SK-N-SH (cell line): Measurements from ENCODE around the gene ADORA3. TPM values are rescaled to one million over a fixed set of nuclear protein-coding genes. Genes with fewer than 3 reads are reported as not detected.

ENCODE experiments used
- CTCF ChIA-PET: fragments of 300-600, 350-600 bp; formaldehyde crosslinking; extraction: SDS; loops from one replicate; lab custom pipeline; 2021; lab: Yijun Ruan, JAX
- POLR2A ChIA-PET: fragments of 350-600 bp; sonication (Branson Sonifier 250); formaldehyde crosslinking; extraction: SDS; loops from one replicate; lab custom pipeline; 2020; ENCODE audit warnings: antibody characterized with exemption, inconsistent platforms; lab: Yijun Ruan, JAX
- DNase-seq: peaks from one replicate; pipeline ENCODE4 v3.0.0; 2012
- H2AFZ ChIP-seq: fragments of 200-600 bp; sonication (generic); 2 replicates; pipeline ENCODE4 v1.8.1; 2016; ENCODE audit warnings: antibody characterized with exemption, mild to moderate bottlenecking, low read depth
- H3F3A ChIP-seq: fragments of 200-600 bp; sonication (generic); replicated peaks from 2 replicates; pipeline ENCODE3; 2016; ENCODE audit warnings: antibody characterized with exemption, mild to moderate bottlenecking; ENCODE audit not compliant: insufficient read depth
- H3K27ac ChIP-seq, 2 experiments: fragments of 200-500 bp in 1 of 2; fragments of 200-600 bp in 1 of 2; sonication (Bioruptor generic) in 1 of 2; sonication (generic), shearing (Covaris generic) in 1 of 2; 2 replicates each; pipeline versions ENCODE4 v1.5.1 to v1.6.1; 2014 to 2016; ENCODE audit warnings: low read depth in 2 of 2, inconsistent platforms in 1 of 2, low read length in 1 of 2, mild to moderate bottlenecking in 1 of 2, mixed read lengths in 1 of 2
- H3K27me3 ChIP-seq: fragments of 200-600 bp; sonication (generic), shearing (Covaris generic); 2 replicates; pipeline ENCODE4 v1.6.1; 2016; ENCODE audit warnings: mixed run types; ENCODE audit not compliant: insufficient read depth
- H3K36me3 ChIP-seq, 2 experiments: fragments of 200-500 bp in 1 of 2; fragments of 200-600 bp in 1 of 2; sonication (Bioruptor generic) in 1 of 2; sonication (generic) in 1 of 2; replicated peaks in 1 of 2; 2 replicates each; pipeline versions ENCODE3 to v1.5.1; 2014 to 2016; ENCODE audit warnings: low read length in 1 of 2, mild to moderate bottlenecking in 1 of 2; ENCODE audit not compliant: insufficient read depth in 2 of 2, control insufficient read depth in 1 of 2
- H3K4me1 ChIP-seq, 2 experiments: fragments of 200-500 bp in 1 of 2; fragments of 200-600 bp in 1 of 2; sonication (Bioruptor generic) in 1 of 2; sonication (generic), shearing (Covaris generic) in 1 of 2; 2 replicates each; pipeline versions ENCODE4 v1.5.1 to v1.6.1; 2014 to 2016; ENCODE audit warnings: low read depth in 1 of 2, low read length in 1 of 2, mixed run types in 1 of 2; ENCODE audit not compliant: insufficient read depth in 2 of 2, control insufficient read depth in 1 of 2
- H3K4me2 ChIP-seq: fragments of 200-600 bp; sonication (generic), shearing (Covaris generic); 2 replicates; pipeline ENCODE4 v1.6.1; 2017; ENCODE audit warnings: mixed run types
- H3K4me3 ChIP-seq, 2 experiments: fragments of 200-500 bp in 1 of 2; fragments of 200-600 bp in 1 of 2; sonication (Bioruptor generic) in 1 of 2; sonication (generic), shearing (Covaris generic) in 1 of 2; 2 replicates each; pipeline versions ENCODE4 v1.5.1 to v1.8.1; 2014 to 2016; ENCODE audit warnings: low read depth in 2 of 2, inconsistent platforms in 1 of 2, low read length in 1 of 2, mild to moderate bottlenecking in 1 of 2, mixed read lengths in 1 of 2, moderate library complexity in 1 of 2
- H3K79me2 ChIP-seq: fragments of 200-600 bp; sonication (generic); 2 replicates; pipeline ENCODE4 v1.8.1; 2017; ENCODE audit warnings: mild to moderate bottlenecking; ENCODE audit not compliant: insufficient read depth
- H3K9ac ChIP-seq: fragments of 200-600 bp; sonication (generic); 2 replicates; pipeline ENCODE4 v1.6.1; 2017; ENCODE audit warnings: mixed run types
- H3K9me2 ChIP-seq: fragments of 200-600 bp; sonication (generic); 2 replicates; pipeline ENCODE4 v1.6.1; 2017; ENCODE audit warnings: mixed run types
- H3K9me3 ChIP-seq: fragments of 200-600 bp; sonication (generic); 2 replicates; pipeline ENCODE4 v1.6.1; 2017; ENCODE audit warnings: mixed run types, mild to moderate bottlenecking, moderate library complexity
- H4K20me1 ChIP-seq: fragments of 200-600 bp; sonication (generic); 2 replicates; pipeline ENCODE4 v1.6.1; 2017; ENCODE audit warnings: mild to moderate bottlenecking, mixed run types; ENCODE audit not compliant: insufficient read depth
- CTCF ChIP-seq: fragments of 200-600 bp; sonication (generic); IDR thresholded peaks from 2 replicates; pipeline ENCODE4 v1.6.1; 2017; ENCODE audit warnings: antibody characterized with exemption, mild to moderate bottlenecking, moderate library complexity
- ELF1 ChIP-seq: IDR thresholded peaks from 2 replicates; pipeline ENCODE4 v1.4.0; 2012
- EP300 ChIP-seq, 2 experiments: IDR thresholded peaks; 2 replicates each; pipeline versions ENCODE4 v1.4.0 to v1.6.1; 2012; ENCODE audit warnings: borderline replicate concordance in 1 of 2, low read depth in 1 of 2, low read length in 1 of 2
- EZH2phosphoT487 ChIP-seq: fragments of 200-600 bp; sonication (generic); IDR thresholded peaks from 2 replicates; pipeline ENCODE4 v1.6.1; 2017; ENCODE audit warnings: low read depth, mixed run types, mild to moderate bottlenecking, antibody characterized with exemption, moderate library complexity, borderline replicate concordance
- FOXM1 ChIP-seq: IDR thresholded peaks from 2 replicates; pipeline ENCODE4 v1.4.0; 2012; ENCODE audit warnings: low read depth, mild to moderate bottlenecking
- MXI1 ChIP-seq: IDR thresholded peaks from 2 replicates; pipeline ENCODE4 v1.6.1; 2012; ENCODE audit warnings: mild to moderate bottlenecking, low read depth, low read length, improper control_type of control experiment
- NRF1 ChIP-seq: IDR thresholded peaks from 2 replicates; pipeline ENCODE4 v1.6.1; 2012; ENCODE audit warnings: low read depth, mild to moderate bottlenecking, low read length
- PBX3 ChIP-seq: IDR thresholded peaks from 2 replicates; pipeline ENCODE4; 2012
- REST ChIP-seq: IDR thresholded peaks from 2 replicates; pipeline ENCODE4 v1.6.1; 2012; ENCODE audit warnings: mild to moderate bottlenecking, low read depth, low read length, moderate library complexity
- SIN3A ChIP-seq: IDR thresholded peaks from 2 replicates; pipeline ENCODE4 v1.6.1; 2012; ENCODE audit warnings: low read depth, mild to moderate bottlenecking, low read length, moderate library complexity, borderline replicate concordance
- TCF12 ChIP-seq: IDR thresholded peaks from 2 replicates; pipeline ENCODE4 v1.4.0; 2012
- YY1 ChIP-seq: IDR thresholded peaks from 2 replicates; pipeline ENCODE4 v1.4.0; 2012; ENCODE audit warnings: low read depth, mild to moderate bottlenecking
- polyA plus RNA-seq, 3 experiments: library from polyadenylated mRNA; depleted of rRNA; stranded (reverse); fragments of >200 nt; gene quantifications; 2 replicates each; pipeline ENCODE4 v1.2.3, GENCODE V29; 2012

The ADORA3 gene
- polyA plus RNA-seq, 1 of the 3 experiments (the other 2 are of a cell fraction) = not detected

- no peak for TF ChIP-seq REST
- TF ChIP-seq FOXM1 = no peak
- peak in 1 of 2 experiments; percentile 80; a peak in 1 of 4 replicates for TF ChIP-seq EP300 (IDR thresholded peaks at IDR 0.05; ENCODE audit: borderline replicate concordance in 1 of 2, low read depth in 1 of 2, low read length in 1 of 2)
- 0 out of 2 replicates have a peak, but pooled peaks have one; percentile 24 for TF ChIP-seq SIN3A
- no peak for TF ChIP-seq NRF1
Observed at GRCh38 chr1:111553196-111553595, 49.8 kb upstream of the ADORA3 start (continued).

DNA sequence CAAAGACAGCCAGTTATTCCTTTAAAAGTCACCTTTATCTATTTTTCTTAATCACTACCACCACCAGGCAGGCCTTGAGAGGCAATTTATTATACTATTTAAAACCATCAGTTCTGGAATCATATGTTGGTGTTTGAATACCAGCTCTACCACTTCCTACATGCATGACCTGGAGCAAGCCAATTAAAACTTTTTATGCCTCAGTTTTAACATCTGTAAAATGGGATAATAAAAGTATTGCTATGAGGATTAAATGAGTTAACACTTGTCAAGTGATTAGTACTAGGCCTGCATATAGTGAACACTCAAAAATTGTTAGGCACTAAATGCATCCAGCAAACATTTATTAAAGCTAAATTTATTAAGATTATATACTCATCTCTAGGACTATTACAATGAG, 49.2 kb upstream of the ADORA3 start:
- H4K20me1 ChIP-seq = no peaks in the 10 kb centered on the region
- ChIA-PET POLR2A (no interaction called here), CTCF (interaction anchor here (1.5 kb wide), 1 partner anchor 44 kb away, joined by 6 read pairs; no protein-coding TSS in a partner anchor)
- H3K4me3 ChIP-seq = no peak overlapping the region
- H3K9me3 ChIP-seq = no peaks in the 10 kb centered on the region
- no peaks in the 10 kb centered on the region for H3K4me1 ChIP-seq
- peak overlapping the region in 1 of 2 experiments; percentile 60; a peak in 3 of 4 replicates for H3K27ac ChIP-seq
- H3F3A ChIP-seq = peaks cover 16% of the 10 kb centered on the region
- H3K36me3 ChIP-seq = peaks cover 0 to 2% of the 10 kb centered on the region in 2 experiments
- H3K79me2 ChIP-seq = no peaks in the 10 kb centered on the region
- H2AFZ ChIP-seq = no peak overlapping the region
- H3K4me2 ChIP-seq = no peak overlapping the region
- no peaks in the 10 kb centered on the region for H3K9me2 ChIP-seq
- TF ChIP-seq YY1 = no peak
- TF ChIP-seq ELF1 = no peak
- TF ChIP-seq TCF12 = no peak
- no peak for TF ChIP-seq EZH2phosphoT487
- no peak for TF ChIP-seq CTCF
- no peak for TF ChIP-seq MXI1
- no peak for TF ChIP-seq PBX3
- no peak overlapping the region for H3K9ac ChIP-seq
- no peaks in the 10 kb centered on the region for H3K27me3 ChIP-seq
- no peak for DNase-seq
